NCI-H345 (cell line): ENCODE measurements around the gene OOSP4A.
"Not testable (repeated sequence)": the region's sequence is repeated elsewhere in the genome, so short reads cannot be mapped to it uniquely, and the experiment has no call there.

Experiments
- DNase-seq: peaks from one replicate; lab custom pipeline; 2025; lab: John Stamatoyannopoulos, UW

OOSP4A gene

DNA sequence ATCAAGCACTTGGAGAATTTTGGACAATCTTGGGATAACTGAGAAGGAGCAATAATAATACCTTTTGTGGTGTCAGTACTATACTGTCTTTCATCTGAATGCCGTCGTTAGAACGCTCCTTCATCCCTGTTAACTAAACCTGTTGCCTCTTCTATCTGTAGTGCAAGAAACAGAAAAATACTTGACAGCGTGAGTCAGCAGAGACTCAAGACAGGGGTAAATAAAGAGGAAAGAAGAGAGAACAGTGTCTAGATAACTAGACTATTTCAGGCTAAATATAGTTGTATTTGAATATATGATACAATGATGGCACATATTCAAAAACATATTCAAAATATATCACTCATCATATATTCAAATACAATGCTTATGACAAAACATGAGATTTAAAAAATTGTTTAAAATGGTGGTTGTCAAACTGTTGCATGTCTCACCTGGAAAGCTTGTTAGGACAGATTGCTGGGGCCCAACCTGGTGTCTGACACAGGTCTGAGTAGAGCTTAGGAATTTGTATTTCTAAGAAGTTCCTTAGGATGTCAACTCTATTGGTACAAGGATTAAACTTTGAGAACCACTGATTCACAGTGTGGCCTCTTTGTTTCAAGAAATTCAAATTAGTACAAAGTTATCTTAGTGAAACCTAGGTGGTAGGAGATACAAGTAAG lies 17.4 kb downstream of the OOSP4A start:
- DNase-seq = no peak

GRCh38 chr11:59982037-59982436 lies 18.2 kb downstream of the OOSP4A start:
- not testable (repeated sequence) for DNase-seq

DNA sequence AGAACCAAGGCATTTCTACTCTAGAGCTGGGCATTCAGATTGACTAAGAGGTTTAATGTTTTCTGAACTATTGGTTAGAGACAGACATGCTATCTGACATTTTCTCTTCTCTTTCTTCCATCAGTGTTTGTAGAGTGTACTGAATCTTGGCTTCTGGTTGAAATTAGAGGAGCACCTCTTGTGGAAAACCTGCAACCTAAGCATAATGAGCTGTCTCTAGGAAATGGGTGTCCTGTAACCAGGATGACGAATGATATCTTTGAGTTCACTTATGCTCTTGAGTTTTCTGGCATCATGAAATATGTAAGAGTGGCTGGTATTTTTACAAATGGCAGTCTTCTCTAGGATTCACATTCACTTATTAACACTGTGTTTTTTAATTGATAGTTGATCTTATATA lies 19.4 kb downstream of the OOSP4A start:
- DNase-seq = no peak

- no peak for DNase-seq
Measured at GRCh38 chr11:59984368-59984767, 20.5 kb downstream of the OOSP4A start.

DNA sequence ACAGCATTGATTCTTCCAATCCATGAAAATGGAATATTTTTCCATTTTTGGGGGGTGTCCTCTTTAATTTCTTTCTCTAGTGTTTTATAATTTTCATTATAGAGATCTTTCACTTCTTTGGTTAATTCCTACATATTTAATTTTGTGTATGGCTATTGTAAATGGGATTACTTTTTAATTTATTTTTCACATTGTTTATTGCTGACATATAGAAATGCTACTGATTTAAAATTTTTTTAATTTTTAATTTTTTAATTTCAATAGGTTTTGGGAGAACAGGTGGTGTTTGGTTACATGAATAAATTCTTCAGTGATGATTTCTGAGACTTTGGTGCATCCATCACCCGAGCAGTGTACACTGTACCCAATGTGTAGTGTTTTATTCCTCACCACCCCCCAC lies 26.6 kb downstream of the OOSP4A start:
- no peak for DNase-seq

- DNase-seq = no peak
Measured at GRCh38 chr11:59992425-59992824, 28.6 kb downstream of the OOSP4A start.

DNA sequence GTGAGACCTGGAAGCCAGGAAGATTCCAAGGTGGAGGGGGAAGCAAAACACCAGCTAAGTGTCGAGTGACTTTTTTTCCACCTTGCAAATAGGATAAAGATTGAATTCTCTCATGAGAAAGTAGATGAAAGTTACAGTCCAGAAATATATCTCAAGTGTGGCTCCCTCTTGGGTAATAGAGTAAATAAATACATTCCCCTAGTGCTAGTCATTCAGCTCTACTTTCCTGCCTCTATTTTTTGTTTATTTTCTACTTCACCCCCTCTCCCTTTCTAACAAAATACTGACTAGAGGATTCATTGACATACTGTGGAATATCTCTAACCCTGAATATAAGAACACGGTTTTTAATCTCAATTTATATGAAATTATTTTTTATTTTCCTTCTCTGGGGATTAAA lies 34.0 kb downstream of the OOSP4A start:
- DNase-seq = no peak

GRCh38 chr11:59999691-60000090 lies 35.9 kb downstream of the OOSP4A start:
- no peak for DNase-seq

GRCh38 chr11:60003729-60004128 lies 39.9 kb downstream of the OOSP4A start:
- DNase-seq = no peak

- DNase-seq = no peak
Measured at GRCh38 chr11:60005360-60005759, 41.5 kb downstream of the OOSP4A start.

DNA sequence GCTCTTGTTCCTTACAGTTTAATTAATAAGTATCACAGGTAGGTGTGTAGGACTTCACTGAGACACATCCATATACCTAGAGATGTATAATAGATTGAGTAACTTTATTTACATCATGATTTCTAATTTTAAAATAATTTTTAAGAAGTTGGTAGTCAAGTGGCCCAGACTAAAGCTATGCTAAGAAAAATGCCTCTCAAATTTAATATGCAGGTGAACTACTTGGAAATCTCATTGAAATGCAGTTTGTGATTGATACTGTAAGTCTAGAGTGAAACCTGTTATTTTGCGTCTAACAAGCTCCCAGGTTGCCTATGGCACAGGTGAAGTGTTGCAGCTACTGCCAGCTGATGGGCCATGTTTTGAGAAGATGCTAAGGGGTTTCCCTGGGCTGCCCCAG lies 53.0 kb downstream of the OOSP4A start, which contains the start of gene OOSP4B:
Gene OOSP4B (plus strand): TSS at position 301 of the 400 bp plus-strand sequence.
- no peak for DNase-seq

GRCh38 chr11:60018058-60018457 lies 54.2 kb downstream of the OOSP4A start:
- DNase-seq = no peak
